DND-41 (cell line): Measurements from ENCODE around the gene LPAR5.

Experiments used
- ATAC-seq: fragments of 200-7000 bp; cut with Tn5 transposase; 3 replicates; pipeline ENCODE4 v1.9.1; 2021; ENCODE audit warnings: low read depth; ENCODE audit not compliant: insufficient read depth
- DNase-seq: peaks from one replicate; pipeline ENCODE4 v3.0.0-alpha.2; 2020
- H2AFZ ChIP-seq: 2 replicates; pipeline ENCODE4 v1.6.0; 2012; ENCODE audit warnings: low read depth, low read length
- H3K27ac ChIP-seq: 2 replicates; pipeline ENCODE4 v1.5.1; 2012; ENCODE audit warnings: low read length, inconsistent platforms
- H3K27me3 ChIP-seq: fragments of 200-600 bp; sonication (generic); 2 replicates; pipeline ENCODE4 v1.6.0; 2012; ENCODE audit warnings: low read length, mild to moderate bottlenecking, inconsistent platforms; ENCODE audit not compliant: insufficient read depth, poor library complexity
- H3K36me3 ChIP-seq: 2 replicates; pipeline ENCODE4 v1.5.1; 2012; ENCODE audit warnings: low read length, inconsistent platforms; ENCODE audit not compliant: insufficient read depth
- H3K4me1 ChIP-seq: 2 replicates; pipeline ENCODE4 v1.5.1; 2012; ENCODE audit warnings: mild to moderate bottlenecking, low read length; ENCODE audit not compliant: insufficient read depth
- H3K4me2 ChIP-seq: 2 replicates; pipeline ENCODE4 v1.6.0; 2012; ENCODE audit warnings: mild to moderate bottlenecking, moderate library complexity, low read length, inconsistent platforms; ENCODE audit not compliant: insufficient read depth
- H3K4me3 ChIP-seq, 2 experiments: fragments of 200-600 bp in 1 of 2; shearing (Covaris generic) in 1 of 2; 2 replicates each; pipeline ENCODE4 v1.5.1; 2012 to 2016; ENCODE audit warnings: inconsistent platforms in 2 of 2, low read length in 2 of 2, mild to moderate bottlenecking in 2 of 2, low read depth in 1 of 2, moderate library complexity in 1 of 2
- H3K79me2 ChIP-seq: 2 replicates; pipeline ENCODE4 v1.6.0; 2012; ENCODE audit warnings: low read length, inconsistent platforms; ENCODE audit not compliant: insufficient read depth
- H3K9ac ChIP-seq: 2 replicates; pipeline ENCODE4 v1.6.0; 2012; ENCODE audit warnings: low read depth, mild to moderate bottlenecking, inconsistent platforms, low read length, moderate library complexity
- H3K9me3 ChIP-seq: 2 replicates; pipeline ENCODE4 v1.5.1; 2012; ENCODE audit warnings: low read length, moderate library complexity, mild to moderate bottlenecking, inconsistent platforms; ENCODE audit not compliant: insufficient read depth, severe bottlenecking
- H4K20me1 ChIP-seq: 2 replicates; pipeline ENCODE4 v1.6.0; 2012; ENCODE audit warnings: low read length; ENCODE audit not compliant: insufficient read depth
- EZH2 ChIP-seq: IDR thresholded peaks from 3 replicates; pipeline ENCODE4 v1.6.1; 2012; ENCODE audit warnings: borderline replicate concordance, low read depth, mild to moderate bottlenecking, moderate library complexity, low read length, inconsistent platforms; ENCODE audit not compliant: severe bottlenecking
- TF ChIP-seq, protein P1 (sequence below): IDR thresholded peaks from 2 replicates; pipeline ENCODE4 v1.5.1; 2012; ENCODE audit warnings: borderline replicate concordance, low read length, moderate library complexity, mild to moderate bottlenecking; ENCODE audit not compliant: poor library complexity, severe bottlenecking; ENCODE audit errors: extremely low read depth

LPAR5 gene

DNA sequence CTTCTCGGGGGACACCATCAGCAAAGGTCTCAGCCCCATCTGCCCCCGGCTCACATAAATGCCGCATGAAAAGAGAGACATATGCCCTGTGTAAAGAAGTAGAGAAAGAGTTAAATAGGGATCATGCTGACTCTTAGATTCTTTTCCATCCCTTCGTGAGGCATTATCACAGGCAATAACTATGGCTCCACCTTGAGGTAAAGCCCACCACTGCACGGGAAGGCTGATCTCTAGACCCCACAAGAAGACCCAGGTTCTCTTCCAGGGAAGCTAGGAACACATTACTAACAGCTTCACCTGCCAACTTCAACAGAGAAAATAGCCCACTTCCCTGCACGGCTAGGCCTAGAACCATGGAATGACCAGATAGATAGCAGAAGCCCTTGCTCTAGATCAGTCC, 53.6 kb downstream of the LPAR5 start:
- peak; percentile 30 for DNase-seq

DNA sequence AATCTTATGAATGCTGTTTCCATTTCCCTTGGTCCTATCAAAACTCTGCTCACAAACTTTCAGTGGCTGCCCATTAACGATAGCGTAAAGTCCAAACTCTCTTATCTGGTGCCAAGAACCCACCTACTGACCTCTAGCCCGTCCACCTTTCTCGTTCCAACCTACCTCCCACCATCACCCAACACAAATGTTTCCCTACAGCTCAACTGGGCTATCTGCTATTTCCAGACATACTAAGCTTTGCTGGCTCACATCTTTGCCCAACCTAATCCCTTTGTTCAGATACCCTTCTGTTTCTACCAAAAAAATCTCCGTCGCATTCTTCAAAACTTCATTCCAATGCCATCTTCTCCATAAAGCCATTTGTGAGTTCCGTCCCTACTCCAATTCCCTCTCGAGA, 60.1 kb downstream of the LPAR5 start:
- DNase-seq (no peak), ATAC-seq (no peak)
- no peak overlapping the region for H3K9ac ChIP-seq
- H3K4me1 ChIP-seq = no peaks in the 10 kb centered on the region
- H3K4me2 ChIP-seq = no peak overlapping the region
- H3K4me3 ChIP-seq = no peak overlapping the region
- H3K27me3 ChIP-seq = no peaks in the 10 kb centered on the region
- no peak overlapping the region for H3K27ac ChIP-seq
- H4K20me1 ChIP-seq = peaks cover 3% of the 10 kb centered on the region; the same call in 1 of the 2 replicates
- H3K36me3 ChIP-seq = peaks cover 97% of the 10 kb centered on the region
- no peak for TF ChIP-seq EZH2
- TF ChIP-seq, protein P1, sequence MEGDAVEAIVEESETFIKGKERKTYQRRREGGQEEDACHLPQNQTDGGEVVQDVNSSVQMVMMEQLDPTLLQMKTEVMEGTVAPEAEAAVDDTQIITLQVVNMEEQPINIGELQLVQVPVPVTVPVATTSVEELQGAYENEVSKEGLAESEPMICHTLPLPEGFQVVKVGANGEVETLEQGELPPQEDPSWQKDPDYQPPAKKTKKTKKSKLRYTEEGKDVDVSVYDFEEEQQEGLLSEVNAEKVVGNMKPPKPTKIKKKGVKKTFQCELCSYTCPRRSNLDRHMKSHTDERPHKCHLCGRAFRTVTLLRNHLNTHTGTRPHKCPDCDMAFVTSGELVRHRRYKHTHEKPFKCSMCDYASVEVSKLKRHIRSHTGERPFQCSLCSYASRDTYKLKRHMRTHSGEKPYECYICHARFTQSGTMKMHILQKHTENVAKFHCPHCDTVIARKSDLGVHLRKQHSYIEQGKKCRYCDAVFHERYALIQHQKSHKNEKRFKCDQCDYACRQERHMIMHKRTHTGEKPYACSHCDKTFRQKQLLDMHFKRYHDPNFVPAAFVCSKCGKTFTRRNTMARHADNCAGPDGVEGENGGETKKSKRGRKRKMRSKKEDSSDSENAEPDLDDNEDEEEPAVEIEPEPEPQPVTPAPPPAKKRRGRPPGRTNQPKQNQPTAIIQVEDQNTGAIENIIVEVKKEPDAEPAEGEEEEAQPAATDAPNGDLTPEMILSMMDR = no peak
- no peaks in the 10 kb centered on the region; the same call in 1 of the 2 replicates for H3K79me2 ChIP-seq
- H2AFZ ChIP-seq = no peak overlapping the region
- no peaks in the 10 kb centered on the region for H3K9me3 ChIP-seq

More for the DNA sequence above, 53.6 kb downstream of the LPAR5 start:
- Histone ChIP-seq H3K4me2 (no peak overlapping the region), H3K9me3 (no peaks in the 10 kb centered on the region), H3K79me2 (peaks cover 4% of the 10 kb centered on the region; the same call in 1 of the 2 replicates), H3K9ac (no peak overlapping the region), H3K27ac (no peak overlapping the region), H3K36me3 (peaks cover 95% of the 10 kb centered on the region), H4K20me1 (peaks cover 3% of the 10 kb centered on the region; the same call in 1 of the 2 replicates), H3K27me3 (no peaks in the 10 kb centered on the region), H2AFZ (no peak overlapping the region), H3K4me1 (no peaks in the 10 kb centered on the region), H3K4me3 (no peak overlapping the region)
- ATAC-seq = peak; percentile 67; the same call in 2 of the 3 replicates
- no peak for TF ChIP-seq EZH2
- TF ChIP-seq, protein P1 = peak; percentile 68

DNA sequence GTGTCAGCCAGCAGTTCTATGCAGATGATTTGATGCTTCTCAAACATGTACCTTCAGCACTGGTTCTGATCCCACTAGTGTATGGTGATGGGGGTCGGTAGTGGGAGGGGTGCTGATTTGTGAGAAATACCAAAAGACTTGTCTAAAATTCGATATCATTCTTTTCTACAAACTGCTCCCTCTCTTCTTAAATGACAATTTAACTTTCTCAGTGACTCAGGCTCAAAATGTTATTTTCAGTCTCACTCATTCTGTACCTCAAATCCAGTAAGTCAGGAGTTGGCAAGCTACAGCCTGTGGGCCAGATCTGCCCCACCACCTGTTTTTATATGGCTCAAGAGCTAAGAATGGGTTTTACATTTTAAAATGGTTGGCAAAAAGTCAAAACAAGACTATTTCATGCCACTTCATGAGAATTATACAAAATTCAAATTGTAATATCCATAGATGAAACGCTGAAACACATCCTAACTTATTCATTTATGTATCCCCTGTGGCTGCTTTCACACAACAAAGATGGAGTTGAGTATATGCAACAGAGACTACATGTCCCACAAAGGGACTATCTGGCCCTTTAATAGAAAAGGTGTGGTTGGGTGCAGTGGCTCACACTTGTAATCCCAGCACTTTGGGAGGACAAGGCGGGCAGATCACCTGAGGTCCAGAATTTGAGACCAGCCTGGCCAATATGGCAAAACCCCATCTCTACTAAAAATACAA, 61.0 kb downstream of the LPAR5 start:
- DNase-seq = no peak
- Histone ChIP-seq H3K9me3 (no peaks in the 10 kb centered on the region), H3K4me2 (no peak overlapping the region), H3K79me2 (no peaks in the 10 kb centered on the region; the same call in 1 of the 2 replicates), H4K20me1 (peaks cover 3% of the 10 kb centered on the region; the same call in 1 of the 2 replicates), H3K4me3 (no peak overlapping the region), H3K27me3 (no peaks in the 10 kb centered on the region), H2AFZ (no peak overlapping the region), H3K27ac (no peak overlapping the region), H3K36me3 (peaks cover 98% of the 10 kb centered on the region), H3K9ac (no peak overlapping the region), H3K4me1 (peaks cover 2% of the 10 kb centered on the region; the same call in 1 of the 2 replicates)
- no peak for ATAC-seq
- TF ChIP-seq, protein P1 = no peak
- no peak for TF ChIP-seq EZH2
